Germinal center (tissue), 1 donor: ENCODE measurements around the gene MTPN.

Experiments used
- DNase-seq: peaks from one replicate; pipeline ENCODE4 v3.0.0; 2012; ENCODE audit warnings: mixed read lengths, low spot score

The MTPN gene

DNA sequence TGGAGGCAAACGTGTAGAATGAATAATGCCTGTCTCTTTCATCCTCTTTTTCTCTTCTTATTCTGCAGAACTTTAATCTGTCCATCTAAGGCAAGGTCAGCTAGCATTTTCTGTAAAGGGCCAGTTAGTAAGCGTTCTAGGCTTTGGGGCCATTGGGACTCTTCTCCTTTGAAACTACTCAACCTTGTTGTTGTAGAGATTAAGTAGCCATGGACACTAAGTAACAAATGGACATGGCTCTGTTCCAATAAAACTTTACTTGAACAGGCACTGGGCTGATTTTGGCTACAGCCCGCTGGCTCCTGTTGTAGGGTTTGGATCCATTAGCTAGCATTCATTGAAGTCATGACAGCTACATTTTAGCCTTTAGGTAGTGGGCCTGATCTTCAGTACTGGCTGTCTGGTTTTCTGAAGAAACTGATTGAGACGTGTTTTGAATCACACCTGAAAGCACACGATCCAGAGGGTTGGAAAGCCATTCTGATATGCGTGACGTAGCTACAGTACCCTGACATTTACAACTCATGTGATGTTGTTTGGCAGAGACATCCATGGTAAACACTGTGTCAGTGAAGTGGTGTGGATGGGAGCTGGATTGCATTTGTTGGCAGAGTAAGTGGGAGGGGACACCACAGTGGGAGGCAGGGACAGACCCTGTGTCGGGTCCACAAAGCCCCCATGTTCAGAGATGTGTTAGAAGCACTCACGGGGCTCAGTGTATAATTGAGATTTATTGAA is 92.5 kb downstream of the MTPN start:
- no peak for DNase-seq

DNA sequence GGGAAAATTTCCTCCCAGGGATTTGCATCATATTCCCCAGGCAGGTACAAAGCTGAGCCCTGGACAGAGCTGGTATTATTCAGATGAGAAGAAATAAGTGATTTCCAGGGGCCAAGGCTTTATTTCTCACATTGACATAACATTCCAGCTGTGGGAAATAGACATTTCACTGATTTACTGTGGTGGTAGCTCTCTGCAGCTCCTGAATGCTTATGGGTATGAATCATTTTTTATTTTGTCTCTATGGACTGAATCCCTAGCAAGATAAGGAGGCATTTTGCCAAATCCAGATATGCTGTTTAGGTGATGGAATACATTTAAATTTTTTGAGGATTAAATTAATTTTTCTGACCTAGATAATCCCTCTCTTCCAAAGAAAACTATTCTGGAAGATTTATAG is 97.9 kb downstream of the MTPN start:
- DNase-seq = no peak

DNA sequence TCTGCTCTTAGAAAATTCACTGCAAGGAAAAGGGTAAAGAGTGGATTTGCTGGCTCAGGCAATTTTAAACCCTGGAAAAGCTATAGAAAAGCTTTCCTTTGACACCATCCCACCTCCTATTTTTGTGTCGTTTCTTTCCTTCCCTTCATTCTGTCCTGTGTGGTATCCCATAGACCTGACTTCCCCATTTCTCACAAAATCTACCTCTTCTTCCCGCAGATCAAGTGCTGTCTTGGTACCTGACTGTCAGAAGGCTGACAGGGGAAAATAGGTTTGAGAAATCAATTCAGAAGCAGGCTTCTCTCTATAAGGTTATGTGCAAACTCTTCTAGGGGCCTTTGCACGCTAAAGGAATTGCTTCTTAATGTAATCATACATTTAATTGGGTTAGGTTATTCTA is 98.9 kb downstream of the MTPN start:
- no peak for DNase-seq

DNA sequence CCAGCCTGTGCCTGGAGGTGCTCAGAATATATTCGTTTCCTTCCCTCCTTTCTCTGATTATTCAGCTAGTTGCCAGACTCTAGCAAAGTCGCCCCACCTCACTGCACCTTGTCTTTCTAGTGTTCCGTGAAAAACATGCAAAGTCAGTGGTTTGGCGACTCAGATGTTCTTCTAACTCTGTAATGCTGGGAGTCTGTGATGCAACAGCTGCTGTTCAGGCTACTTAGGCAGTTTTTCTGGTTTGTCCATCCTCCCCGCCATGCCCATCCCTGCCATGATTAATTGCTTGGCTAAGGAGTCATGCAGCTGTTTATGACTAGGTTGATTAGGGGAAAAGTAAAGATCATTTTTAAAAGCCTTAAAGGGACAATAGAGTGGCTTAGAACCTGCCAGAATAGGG is 99.4 kb downstream of the MTPN start:
- peak; percentile 29 for DNase-seq
